Measurements from ENCODE around the gene ZDHHC17. TPM values are rescaled to one million over a fixed set of nuclear protein-coding genes. Genes with fewer than 3 reads are reported as not detected.

Gene ZDHHC17
- total and polyA plus RNA-seq, 2 donors (not counting 1 experiment from before 2014, with no cell fraction given) = 30.5 to 141 TPM

DNA sequence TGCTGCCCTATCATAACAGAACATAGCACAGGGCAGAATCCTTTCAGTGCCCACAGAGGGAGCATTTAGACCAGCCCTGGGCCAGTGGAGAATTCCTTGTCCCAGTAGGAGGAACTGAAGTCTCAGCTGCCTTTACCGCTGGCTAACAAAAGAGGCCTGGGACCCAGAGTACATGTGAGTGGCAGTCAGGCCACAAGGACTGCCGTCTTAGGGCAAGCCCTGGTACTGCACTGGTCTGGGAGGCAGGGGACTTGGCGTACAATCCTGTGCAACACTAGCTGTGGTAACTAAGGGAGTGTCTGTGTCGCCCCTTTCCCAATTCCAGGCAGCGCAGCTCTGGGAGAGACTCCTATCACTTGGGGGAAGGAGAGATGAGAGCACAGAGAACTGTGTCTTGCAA lies 131.9 kb downstream of the ZDHHC17 start:
- Histone ChIP-seq H3K9me3 (ENCODE audit: control insufficient read depth, insufficient read depth, low read depth, low read length) (no peaks in the 10 kb centered on the region), H2AFZ (ENCODE audit: low read length) (no peak overlapping the region), H3K4me2 (ENCODE audit: extremely low read depth, insufficient read depth, low read length) (no peak overlapping the region), H3K27me3 (ENCODE audit: control insufficient read depth, insufficient read depth, low read length) (no peaks in the 10 kb centered on the region), H3K36me3 (ENCODE audit: control insufficient read depth, insufficient read depth, low read length) (no peaks in the 10 kb centered on the region), H3K9ac (ENCODE audit: insufficient read depth, low read length) (no peak overlapping the region), H3K4me1 (ENCODE audit: control insufficient read depth, extremely low read depth, insufficient read depth, low read length) (no peaks in the 10 kb centered on the region), H3K4me3 (replicated peaks in 1 of 4; ENCODE audit: control extremely low read depth in 1 of 4, insufficient read depth in 1 of 4, low read depth in 3 of 4, low read length in 4 of 4) (no peak overlapping the region), H3K79me2 (ENCODE audit: control insufficient read depth, insufficient read depth, low read length) (no peaks in the 10 kb centered on the region), H4K20me1 (ENCODE audit: control insufficient read depth, extremely low read depth, insufficient read depth, low read length) (no peaks in the 10 kb centered on the region), H3K27ac (ENCODE audit: insufficient read depth, low read length) (no peak overlapping the region)
- no peak for DNase-seq (ENCODE audit: low read depth in 2 of 2)
- TF ChIP-seq, protein P1, sequence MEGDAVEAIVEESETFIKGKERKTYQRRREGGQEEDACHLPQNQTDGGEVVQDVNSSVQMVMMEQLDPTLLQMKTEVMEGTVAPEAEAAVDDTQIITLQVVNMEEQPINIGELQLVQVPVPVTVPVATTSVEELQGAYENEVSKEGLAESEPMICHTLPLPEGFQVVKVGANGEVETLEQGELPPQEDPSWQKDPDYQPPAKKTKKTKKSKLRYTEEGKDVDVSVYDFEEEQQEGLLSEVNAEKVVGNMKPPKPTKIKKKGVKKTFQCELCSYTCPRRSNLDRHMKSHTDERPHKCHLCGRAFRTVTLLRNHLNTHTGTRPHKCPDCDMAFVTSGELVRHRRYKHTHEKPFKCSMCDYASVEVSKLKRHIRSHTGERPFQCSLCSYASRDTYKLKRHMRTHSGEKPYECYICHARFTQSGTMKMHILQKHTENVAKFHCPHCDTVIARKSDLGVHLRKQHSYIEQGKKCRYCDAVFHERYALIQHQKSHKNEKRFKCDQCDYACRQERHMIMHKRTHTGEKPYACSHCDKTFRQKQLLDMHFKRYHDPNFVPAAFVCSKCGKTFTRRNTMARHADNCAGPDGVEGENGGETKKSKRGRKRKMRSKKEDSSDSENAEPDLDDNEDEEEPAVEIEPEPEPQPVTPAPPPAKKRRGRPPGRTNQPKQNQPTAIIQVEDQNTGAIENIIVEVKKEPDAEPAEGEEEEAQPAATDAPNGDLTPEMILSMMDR (conservative IDR thresholded peaks at IDR 0.05 in 1 of 2, IDR thresholded peaks at IDR 0.05 in 1 of 2; ENCODE audit: low read depth in 1 of 2, low read length in 2 of 2) = no peak
- TF ChIP-seq EZH2 (IDR thresholded peaks at IDR 0.05; ENCODE audit: low read length, missing control alignments) = no peak

DNA sequence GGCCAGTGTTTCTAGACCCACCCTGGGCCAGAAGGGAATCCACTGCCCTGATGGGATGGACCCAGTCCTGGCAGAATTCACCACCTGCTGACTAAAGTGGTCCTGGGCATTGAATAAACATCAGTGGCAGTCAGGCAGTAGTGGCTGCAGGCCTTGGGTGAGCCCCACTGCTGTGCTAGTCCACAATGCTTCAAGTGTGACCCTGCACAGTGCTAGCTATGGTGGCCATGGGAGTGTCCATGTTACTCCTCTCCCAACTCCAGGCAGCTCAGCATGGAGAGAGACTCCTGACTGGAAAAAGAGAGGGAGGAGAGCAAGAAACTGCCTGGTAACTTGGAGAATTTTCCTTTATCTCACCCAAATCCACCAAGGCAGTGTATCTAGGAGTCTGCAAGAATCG lies 132.4 kb downstream of the ZDHHC17 start:
- no peaks in the 10 kb centered on the region for H3K27me3 ChIP-seq (ENCODE audit: control insufficient read depth, insufficient read depth, low read length)
- no peaks in the 10 kb centered on the region for H3K79me2 ChIP-seq (ENCODE audit: control insufficient read depth, insufficient read depth, low read length)
- H3K36me3 ChIP-seq (ENCODE audit: control insufficient read depth, insufficient read depth, low read length) = no peaks in the 10 kb centered on the region
- H2AFZ ChIP-seq (ENCODE audit: low read length) = no peak overlapping the region
- H3K4me2 ChIP-seq (ENCODE audit: extremely low read depth, insufficient read depth, low read length) = no peak overlapping the region
- no peak overlapping the region for H3K27ac ChIP-seq (ENCODE audit: insufficient read depth, low read length)
- TF ChIP-seq, protein P1 (conservative IDR thresholded peaks at IDR 0.05 in 1 of 2, IDR thresholded peaks at IDR 0.05 in 1 of 2; ENCODE audit: low read depth in 1 of 2, low read length in 2 of 2) = no peak
- no peak for TF ChIP-seq EZH2 (IDR thresholded peaks at IDR 0.05; ENCODE audit: low read length, missing control alignments)
- no peaks in the 10 kb centered on the region for H3K4me1 ChIP-seq (ENCODE audit: control insufficient read depth, extremely low read depth, insufficient read depth, low read length)
- no peak overlapping the region for H3K4me3 ChIP-seq (replicated peaks in 1 of 4; ENCODE audit: control extremely low read depth in 1 of 4, insufficient read depth in 1 of 4, low read depth in 3 of 4, low read length in 4 of 4)
- H3K9me3 ChIP-seq (ENCODE audit: control insufficient read depth, insufficient read depth, low read depth, low read length) = no peaks in the 10 kb centered on the region
- no peak overlapping the region for H3K9ac ChIP-seq (ENCODE audit: insufficient read depth, low read length)
- DNase-seq (ENCODE audit: low read depth in 2 of 2) = no peak
- no peaks in the 10 kb centered on the region for H4K20me1 ChIP-seq (ENCODE audit: control insufficient read depth, extremely low read depth, insufficient read depth, low read length)

DNA sequence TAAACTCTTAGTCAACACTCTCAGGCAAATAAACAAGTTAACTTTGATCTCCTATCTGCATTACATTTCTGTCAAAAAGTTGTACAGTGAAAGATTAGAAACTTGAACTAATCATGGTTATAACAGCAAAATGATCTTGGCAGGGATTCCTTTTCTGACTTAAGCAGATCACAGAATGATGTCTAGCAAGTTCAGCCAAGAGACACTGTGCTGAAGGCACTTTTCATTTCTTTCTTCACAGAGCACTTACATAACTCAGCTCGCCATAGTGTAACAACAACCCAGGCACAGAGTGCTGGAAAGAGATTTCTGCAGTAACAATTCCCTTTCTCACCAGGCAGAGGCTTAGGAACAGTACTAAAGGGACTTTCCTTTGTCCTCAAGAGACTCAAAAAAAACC lies 134.5 kb downstream of the ZDHHC17 start:
- Histone ChIP-seq H3K27ac (ENCODE audit: insufficient read depth, low read length) (no peak overlapping the region), H3K4me1 (ENCODE audit: control insufficient read depth, extremely low read depth, insufficient read depth, low read length) (no peaks in the 10 kb centered on the region), H3K4me3 (replicated peaks in 1 of 4; ENCODE audit: control extremely low read depth in 1 of 4, insufficient read depth in 1 of 4, low read depth in 3 of 4, low read length in 4 of 4) (no peak overlapping the region), H4K20me1 (ENCODE audit: control insufficient read depth, extremely low read depth, insufficient read depth, low read length) (no peaks in the 10 kb centered on the region), H3K9ac (ENCODE audit: insufficient read depth, low read length) (no peak overlapping the region), H2AFZ (ENCODE audit: low read length) (no peak overlapping the region), H3K79me2 (ENCODE audit: control insufficient read depth, insufficient read depth, low read length) (no peaks in the 10 kb centered on the region), H3K9me3 (ENCODE audit: control insufficient read depth, insufficient read depth, low read depth, low read length) (no peaks in the 10 kb centered on the region), H3K27me3 (ENCODE audit: control insufficient read depth, insufficient read depth, low read length) (no peaks in the 10 kb centered on the region), H3K36me3 (ENCODE audit: control insufficient read depth, insufficient read depth, low read length) (no peaks in the 10 kb centered on the region), H3K4me2 (ENCODE audit: extremely low read depth, insufficient read depth, low read length) (no peak overlapping the region)
- TF ChIP-seq, protein P1 (conservative IDR thresholded peaks at IDR 0.05 in 1 of 2, IDR thresholded peaks at IDR 0.05 in 1 of 2; ENCODE audit: low read depth in 1 of 2, low read length in 2 of 2) = no peak
- TF ChIP-seq EZH2 (IDR thresholded peaks at IDR 0.05; ENCODE audit: low read length, missing control alignments) = no peak
- peak; percentile 23 to 39 for DNase-seq (ENCODE audit: low read depth in 2 of 2)
